GM10248 (cell line): ENCODE data around the gene KIF18B.

Source experiments
- CTCF ChIA-PET: fragments of 300-600 bp; sonication (Branson Sonifier 250); formaldehyde crosslinking; extraction: SDS; loops from one replicate; lab custom pipeline; 2021; ENCODE audit warnings: antibody characterized with exemption; lab: Yijun Ruan, JAX
- POLR2A ChIA-PET: fragments of 350-650 bp; sonication (Branson Sonifier 250); formaldehyde crosslinking; extraction: SDS; loops from one replicate; lab custom pipeline; 2020; ENCODE audit warnings: antibody characterized with exemption; lab: Yijun Ruan, JAX
- DNase-seq: peaks from one replicate; pipeline ENCODE4 v3.0.0; 2012; ENCODE audit errors: extremely low spot score
- CTCF ChIP-seq: IDR thresholded peaks from 2 replicates; pipeline ENCODE4 v1.5.1; 2012; ENCODE audit warnings: mild to moderate bottlenecking, low read depth; ENCODE audit errors: extremely low read depth, missing control alignments, control extremely low read depth

KIF18B gene

GRCh38 chr17:44970136-44970741 lies 22.7 kb upstream of the KIF18B start:
- TF ChIP-seq CTCF = no peak
- POLR2A ChIA-PET = interaction anchor here (0.6 to 1.5 kb wide), 2 partner anchors 178 to 740 kb away, joined by 6 to 7 read pairs; no protein-coding TSS in a partner anchor
- no peak for DNase-seq
- CTCF ChIA-PET = interaction anchor here (0.7 to 1.7 kb wide), 5 partner anchors 12 to 195 kb away, joined by 3 to 5 read pairs (median 3); no protein-coding TSS in a partner anchor

GRCh38 chr17:44969144-44969780 lies 21.7 kb upstream of the KIF18B start:
- POLR2A ChIA-PET = no interaction called here
- no peak for TF ChIP-seq CTCF
- no peak for DNase-seq
- CTCF ChIA-PET = interaction anchor here (0.7 to 1.7 kb wide), 6 partner anchors 8 to 51 kb away, joined by 3 to 5 read pairs (median 4); no protein-coding TSS in a partner anchor

GRCh38 chr17:44968225-44969143 lies 20.9 kb upstream of the KIF18B start, which contains the start of gene C1QL1:
C1QL1 (minus strand) TSS chr17:44968303; CDS start chr17:44968048, 255 bp downstream.
- DNase-seq = peak; percentile 100
- TF ChIP-seq CTCF = no peak
- ChIA-PET POLR2A (interaction anchor here (0.6 to 0.7 kb wide), 3 partner anchors 21 to 79 kb away, joined by 3 to 4 read pairs (median 4); no protein-coding TSS in a partner anchor), CTCF (interaction anchor here (0.7 to 1.7 kb wide), 6 partner anchors 9 to 50 kb away, joined by 3 to 5 read pairs (median 4); no protein-coding TSS in a partner anchor)

GRCh38 chr17:44967907-44968224 lies 20.3 kb upstream of the KIF18B start:
- no peak for TF ChIP-seq CTCF
- ChIA-PET POLR2A (interaction anchor here (0.6 to 0.7 kb wide), 3 partner anchors 22 to 78 kb away, joined by 3 to 4 read pairs (median 4); no protein-coding TSS in a partner anchor), CTCF (no interaction called here)
- no peak for DNase-seq

- ChIA-PET CTCF (interaction anchor here (1.9 kb wide), 1 partner anchor 53 kb away, joined by 9 read pairs; no protein-coding TSS in a partner anchor), POLR2A (no interaction called here)
- TF ChIP-seq CTCF = no peak
- no peak for DNase-seq
Observed at GRCh38 chr17:44967026-44967906, 19.7 kb upstream of the KIF18B start.
